CD14-positive monocyte (primary cell): ENCODE measurements around the gene MYB. TPM values are rescaled to one million over a fixed set of nuclear protein-coding genes. Genes with fewer than 3 reads are reported as not detected.

Experiments
- DNase-seq, 3 donors: peaks; one replicate each; pipeline ENCODE4 v3.0.0-alpha.2; 2011 to 2022
- H2AFZ ChIP-seq: 2 replicates; pipeline ENCODE4 v1.6.0; 2012; ENCODE audit warnings: mild to moderate bottlenecking, low read depth, low read length, inconsistent platforms; ENCODE audit not compliant: insufficient read depth, poor library complexity, severe bottlenecking
- H3K27ac ChIP-seq, 2 donors: 1 replicate in 1 of 2; 2 replicates in 1 of 2; pipeline ENCODE4 v1.5.1; 2012 to 2013; ENCODE audit warnings: low read length in 2 of 2, control low read depth in 1 of 2, inconsistent platforms in 1 of 2, low read depth in 1 of 2, mild to moderate bottlenecking in 1 of 2
- H3K27me3 ChIP-seq, 2 donors: one replicate each; pipeline versions ENCODE4 v1.6.0 to v1.6.1; 2011 to 2013; ENCODE audit warnings: low read length in 2 of 2; ENCODE audit not compliant: control insufficient read depth in 2 of 2, insufficient read depth in 2 of 2
- H3K36me3 ChIP-seq, 2 donors: replicated peaks in 1 of 2; 1 replicate in 1 of 2; 2 replicates in 1 of 2; pipeline versions ENCODE4 v1.5.1 to v1.6.1; 2012 to 2013; ENCODE audit warnings: low read length in 2 of 2, control low read depth in 1 of 2, inconsistent platforms in 1 of 2, mild to moderate bottlenecking in 1 of 2; ENCODE audit not compliant: insufficient read depth in 2 of 2, control insufficient read depth in 1 of 2
- H3K4me1 ChIP-seq, 2 donors: 1 replicate in 1 of 2; 2 replicates in 1 of 2; pipeline versions ENCODE4 v1.5.1 to v1.6.1; 2012 to 2013; ENCODE audit warnings: low read length in 2 of 2, control low read depth in 1 of 2, inconsistent platforms in 1 of 2, mild to moderate bottlenecking in 1 of 2, moderate library complexity in 1 of 2; ENCODE audit not compliant: insufficient read depth in 2 of 2, control insufficient read depth in 1 of 2
- H3K4me2 ChIP-seq: replicated peaks from 2 replicates; pipeline ENCODE3; 2012; ENCODE audit warnings: low read length, moderate library complexity, mild to moderate bottlenecking; ENCODE audit not compliant: poor library complexity, severe bottlenecking; ENCODE audit errors: extremely low read depth
- H3K4me3 ChIP-seq, 3 experiments: fragments of 200-600 bp in 1 of 3; sonication (generic) in 1 of 3; replicated peaks in 1 of 3; 1 replicate in 2 of 3; 2 replicates in 1 of 3; pipeline ENCODE4 v1.5.1; 2011 to 2013; ENCODE audit warnings: low read length in 3 of 3, mild to moderate bottlenecking in 3 of 3, control low read depth in 2 of 3, low read depth in 2 of 3, inconsistent platforms in 1 of 3, moderate library complexity in 1 of 3
- H3K79me2 ChIP-seq: 2 replicates; pipeline ENCODE4 v1.6.0; 2012; ENCODE audit warnings: mild to moderate bottlenecking, control low read depth, inconsistent platforms, low read length, moderate library complexity; ENCODE audit not compliant: insufficient read depth
- H3K9ac ChIP-seq: 2 replicates; pipeline ENCODE4 v1.6.0; 2017; ENCODE audit warnings: low read length, mild to moderate bottlenecking; ENCODE audit not compliant: insufficient read depth, poor library complexity, severe bottlenecking
- H3K9me3 ChIP-seq, 2 donors: replicated peaks in 1 of 2; 1 replicate in 1 of 2; 2 replicates in 1 of 2; pipeline versions ENCODE4 v1.5.1 to v1.6.1; 2012 to 2013; ENCODE audit warnings: low read length in 2 of 2, control low read depth in 1 of 2; ENCODE audit not compliant: control insufficient read depth in 1 of 2, insufficient read depth in 1 of 2
- H4K20me1 ChIP-seq: 2 replicates; pipeline ENCODE4 v1.6.0; 2012; ENCODE audit warnings: mild to moderate bottlenecking, low read length, control low read depth, moderate library complexity; ENCODE audit not compliant: insufficient read depth
- H3K27ac Mint-ChIP-seq, 7 donors: one replicate each; pipeline ENCODE4 v1.8.0; 2020; ENCODE audit warnings: mild to moderate bottlenecking in 7 of 7, mixed read lengths in 7 of 7, moderate library complexity in 6 of 7, inconsistent platforms in 2 of 7
- H3K27me3 Mint-ChIP-seq, 3 donors: one replicate each; pipeline ENCODE4 v1.8.0; 2021 to 2022; ENCODE audit warnings: low read depth in 3 of 3, mild to moderate bottlenecking in 3 of 3, mixed read lengths in 3 of 3, moderate library complexity in 3 of 3, inconsistent platforms in 1 of 3
- H3K36me3 Mint-ChIP-seq, 2 donors: one replicate each; pipeline ENCODE4 v1.8.0; 2020; ENCODE audit warnings: mixed read lengths in 2 of 2, inconsistent platforms in 1 of 2, mild to moderate bottlenecking in 1 of 2
- H3K4me1 Mint-ChIP-seq: one replicate; pipeline ENCODE4 v1.8.0; 2020; ENCODE audit warnings: mild to moderate bottlenecking, mixed read lengths
- H3K4me3 Mint-ChIP-seq, 2 donors: one replicate each; pipeline ENCODE4 v1.8.0; 2020; ENCODE audit warnings: mild to moderate bottlenecking in 2 of 2, mixed read lengths in 2 of 2, moderate library complexity in 1 of 2
- H3K9me3 Mint-ChIP-seq, 7 donors: one replicate each; pipeline ENCODE4 v1.8.0; 2020 to 2022; ENCODE audit warnings: mixed read lengths in 7 of 7, mild to moderate bottlenecking in 6 of 7, moderate library complexity in 6 of 7, inconsistent platforms in 2 of 7
- CTCF ChIP-seq: fragments of 200-600 bp; IDR thresholded peaks from one replicate; pipeline ENCODE4 v1.8.0; 2022; ENCODE audit warnings: antibody characterized with exemption, mild to moderate bottlenecking
- WGBS: methylation state at CpG from one replicate; pipeline ENCODE4 v1.1.5; 2013; ENCODE audit warnings: missing lambda C conversion rate; ENCODE audit not compliant: insufficient coverage; 5-methylcytosine and 5-hydroxymethylcytosine counted together
- intact Hi-C, 2 donors: fragments of 100-400 bp; cut with micrococcal nuclease; formaldehyde crosslinking; loops; one replicate each; pipeline versions ENCODE4 v1.15.0 to v1.15.1; 2023
- polyA plus RNA-seq, 3 donors: library from polyadenylated mRNA; depleted of rRNA in 1 of 3; unstranded in 2 of 3; stranded (reverse) in 1 of 3; fragments of 300-500 nt in 2 of 3; fragments of >200 nt in 1 of 3; fragmentation: Illumina TruSeq in 2 of 3; gene quantifications; 1 replicate in 2 of 3; 2 replicates in 1 of 3; pipeline ENCODE4 v1.2.3, GENCODE V29; 2012 to 2021

MYB gene
- polyA plus RNA-seq, 3 donors = 1.5 to 2.2 (median 1.7) TPM

GRCh38 chr6:135183532-135184440 lies 2.7 kb downstream of the MYB start:
- under 1% methylated on average over 17 of the region's 19 CpGs for WGBS
- Mint-ChIP-seq H3K4me3 (peak overlapping the region; percentile 95 to 98), H3K36me3 (no peaks in the 10 kb centered on the region), H3K27ac (peak overlapping the region; percentile 71 to 89 (median 86)), H3K27me3 (no peaks in the 10 kb centered on the region), H3K4me1 (peaks cover 47% of the 10 kb centered on the region), H3K9me3 (peaks cover 0 to 3% (median 0%) of the 10 kb centered on the region in 7 donors)
- Histone ChIP-seq H3K9ac (peak overlapping the region; percentile 68), H4K20me1 (no peaks in the 10 kb centered on the region), H3K4me1 (peaks cover 33 to 41% of the 10 kb centered on the region in 2 donors), H3K27me3 (no peaks in the 10 kb centered on the region), H3K9me3 (no peaks in the 10 kb centered on the region), H3K4me2 (peak overlapping the region; percentile 98), H3K27ac (peak overlapping the region; percentile 27 to 73), H2AFZ (peak overlapping the region; percentile 84), H3K79me2 (peaks cover 81% of the 10 kb centered on the region), H3K4me3 (peak overlapping the region; percentile 78 to 93 (median 84)), H3K36me3 (no peaks in the 10 kb centered on the region)
- peak; percentile 70 for TF ChIP-seq CTCF
- intact Hi-C loops = loop anchor here in 1 of 2 donors (2.0 to 10.0 kb wide), 4 partner anchors 13 to 1081 kb away; partner anchors contain the start of gene HBS1L
- DNase-seq = peak; percentile 51 to 69 (median 68)

- Histone ChIP-seq H3K79me2 (peaks cover 97% of the 10 kb centered on the region), H3K9me3 (no peaks in the 10 kb centered on the region), H3K4me3 (no peak overlapping the region), H3K4me1 (peaks cover 44 to 53% of the 10 kb centered on the region in 2 donors), H3K27ac (peak overlapping the region in 1 of 2 donors; percentile 73), H2AFZ (peak overlapping the region; percentile 68), H3K9ac (no peak overlapping the region), H3K36me3 (no peaks in the 10 kb centered on the region), H4K20me1 (no peaks in the 10 kb centered on the region), H3K4me2 (peak overlapping the region; percentile 9), H3K27me3 (no peaks in the 10 kb centered on the region)
- no peak for TF ChIP-seq CTCF
- 0% methylated on average over 1 of the region's 3 CpGs for WGBS
- DNase-seq = no peak
- Mint-ChIP-seq H3K36me3 (no peaks in the 10 kb centered on the region), H3K27me3 (no peaks in the 10 kb centered on the region), H3K4me1 (peaks cover 54% of the 10 kb centered on the region), H3K27ac (peak overlapping the region in 6 of 7 donors; percentile 10 to 73 (median 52)), H3K9me3 (peaks cover 0 to 3% (median 0%) of the 10 kb centered on the region in 7 donors), H3K4me3 (no peak overlapping the region)
- intact Hi-C loops = loop anchor here in 1 of 2 donors (10.0 kb wide), 3 partner anchors 99 to 1079 kb away; partner anchors contain the start of gene HBS1L
Observed at GRCh38 chr6:135185483-135185882, 4.4 kb downstream of the MYB start.
